K562 (cell line): Measurements from ENCODE around the gene NASP. TPM values are rescaled to one million over a fixed set of nuclear protein-coding genes. Genes with fewer than 3 reads are reported as not detected.

Source experiments
- ATAC-seq: fragments of 200-7000 bp; cut with Tn5 transposase; 3 replicates; pipeline ENCODE4 v1.9.1; 2020; ENCODE audit warnings: moderate library complexity
- BruUV-seq: library from RNA; stranded (reverse); fragments of 400-500 nt; replicated peaks from 2 replicates; lab custom pipeline; 2021; lab: Mats Ljungman, UMichigan
- CTCF ChIA-PET: fragments of 300-600 bp; formaldehyde crosslinking; extraction: SDS; loops from one replicate; lab custom pipeline; 2021; ENCODE audit warnings: low intra/inter-chr PET ratio; lab: Yijun Ruan, JAX
- POLR2A ChIA-PET: fragments of 300-600, 350-650 bp; sonication (Branson Sonifier 250); formaldehyde crosslinking; extraction: SDS; loops from one replicate; lab custom pipeline; 2021; ENCODE audit warnings: antibody characterized with exemption, inconsistent platforms; lab: Yijun Ruan, JAX
- DNase-seq, 4 experiments: peaks; one replicate each; pipeline versions ENCODE4 v3.0.0 to v3.0.0-alpha.2; 2011 to 2018; ENCODE audit warnings: low spot score in 3 of 4, mixed read lengths in 3 of 4; ENCODE audit errors: extremely low read depth in 1 of 4
- FAIRE-seq: peaks from 2 replicates; lab custom pipeline; 2011; peaks lifted over from hg19 to GRCh38; lab: Jason Lieb, UNC
- H2AFZ ChIP-seq: 2 replicates; pipeline ENCODE4 v1.6.0; 2011; ENCODE audit warnings: low read depth, low read length, control low read depth, inconsistent platforms
- H3K27ac ChIP-seq: fragments of 200-600 bp; 3 replicates; pipeline ENCODE4 v1.8.0; 2011; ENCODE audit warnings: low read depth, mild to moderate bottlenecking, control low read depth, inconsistent platforms, low read length, moderate library complexity, mixed read lengths; ENCODE audit errors: extremely low read depth
- H3K27me3 ChIP-seq, 2 experiments: fragments of 300-600 bp in 1 of 2; 2 replicates in 1 of 2; 3 replicates in 1 of 2; pipeline versions ENCODE4 v1.6.0 to v1.8.0; 2011; ENCODE audit warnings: inconsistent platforms in 2 of 2, low read length in 2 of 2, mild to moderate bottlenecking in 1 of 2, mixed read lengths in 1 of 2, moderate library complexity in 1 of 2; ENCODE audit not compliant: control insufficient read depth in 2 of 2, insufficient read depth in 2 of 2
- H3K36me3 ChIP-seq: fragments of 300-600 bp; 3 replicates; pipeline ENCODE4 v1.8.0; 2011; ENCODE audit warnings: mild to moderate bottlenecking, low read length, inconsistent platforms; ENCODE audit not compliant: control insufficient read depth, insufficient read depth
- H3K4me1 ChIP-seq, 2 experiments: fragments of 200-600 bp in 1 of 2; replicated peaks in 1 of 2; 2 replicates in 1 of 2; 3 replicates in 1 of 2; pipeline versions ENCODE4 v1.5.1 to v1.8.0; 2011; ENCODE audit warnings: inconsistent platforms in 2 of 2, low read length in 2 of 2, mild to moderate bottlenecking in 1 of 2, mixed read lengths in 1 of 2, moderate library complexity in 1 of 2; ENCODE audit not compliant: control insufficient read depth in 2 of 2, insufficient read depth in 2 of 2
- H3K4me2 ChIP-seq: 2 replicates; pipeline ENCODE4 v1.6.1; 2011; ENCODE audit warnings: low read length, control low read depth, inconsistent platforms, mixed read lengths; ENCODE audit not compliant: insufficient read depth
- H3K4me3 ChIP-seq: fragments of 200-600 bp; sonication (generic), shearing (Covaris generic); 2 replicates; pipeline ENCODE4 v1.5.1; 2016; ENCODE audit warnings: control low read depth, inconsistent platforms
- H3K79me2 ChIP-seq: fragments of 200-600 bp; 3 replicates; pipeline ENCODE4 v1.8.0; 2011; ENCODE audit warnings: low read length, inconsistent platforms; ENCODE audit not compliant: control insufficient read depth, insufficient read depth
- H3K9ac ChIP-seq, 2 experiments: 2 replicates each; pipeline versions ENCODE4 v1.6.0 to v1.6.1; 2011; ENCODE audit warnings: low read depth in 2 of 2, low read length in 2 of 2, control low read depth in 1 of 2, inconsistent platforms in 1 of 2, mild to moderate bottlenecking in 1 of 2, mixed read lengths in 1 of 2; ENCODE audit not compliant: insufficient read depth in 1 of 2
- H3K9me1 ChIP-seq: one replicate; pipeline ENCODE4 v1.6.0; 2011; ENCODE audit warnings: inconsistent platforms, mild to moderate bottlenecking, low read length, moderate library complexity; ENCODE audit not compliant: control insufficient read depth, insufficient read depth
- H3K9me3 ChIP-seq: replicated peaks from 2 replicates; pipeline ENCODE4 v1.5.1; 2011; ENCODE audit warnings: low read depth, low read length, inconsistent platforms; ENCODE audit not compliant: control insufficient read depth, insufficient read depth
- H4K20me1 ChIP-seq: replicated peaks from 2 replicates; pipeline ENCODE4 v1.6.1; 2011; ENCODE audit warnings: low read length, inconsistent platforms, mixed read lengths; ENCODE audit not compliant: control insufficient read depth, insufficient read depth
- ARNT ChIP-seq, 2 experiments: fragments of 450-650 bp; IDR thresholded peaks; 2 replicates each; pipeline ENCODE4 v1.6.1; 2016; ENCODE audit warnings: mild to moderate bottlenecking in 1 of 2
- CXXC5 ChIP-seq: fragments of 250-450 bp; sonication (Bioruptor Pico); IDR thresholded peaks from 2 replicates; pipeline ENCODE4 v1.8.0; 2022; ENCODE audit warnings: inconsistent platforms, mild to moderate bottlenecking, moderate library complexity
- EHMT2 ChIP-seq: fragments of 450-650 bp; IDR thresholded peaks from 2 replicates; pipeline ENCODE4 v1.6.1; 2018; ENCODE audit warnings: antibody characterized with exemption
- ETV6 ChIP-seq, 3 experiments: fragments of 150-350 bp in 1 of 3; sonication (generic) in 1 of 3; formaldehyde crosslinking in 1 of 3; IDR thresholded peaks; 2 replicates each; pipeline versions ENCODE4 v1.6.1 to v1.8.0; 2014 to 2022; ENCODE audit warnings: borderline replicate concordance in 2 of 3, low read depth in 2 of 3, antibody characterized with exemption in 1 of 3, low read length in 1 of 3, mild to moderate bottlenecking in 1 of 3, missing genetic modification reagents in 1 of 3
- GTF2F1 ChIP-seq: IDR thresholded peaks from 2 replicates; pipeline ENCODE4 v1.6.1; 2011; ENCODE audit warnings: low read depth, low read length, improper control_type of control experiment
- IFI16 ChIP-seq: fragments of 250-450 bp; sonication (Bioruptor Pico); IDR thresholded peaks from 2 replicates; pipeline ENCODE4 v2.1.2; 2022; ENCODE audit warnings: mild to moderate bottlenecking, inconsistent platforms
- KDM1A ChIP-seq, 2 experiments: fragments of 450-650 bp; IDR thresholded peaks; 2 replicates each; pipeline ENCODE4 v1.6.1; 2016; ENCODE audit warnings: mild to moderate bottlenecking in 2 of 2
- NBN ChIP-seq: fragments of 450-650 bp; IDR thresholded peaks from 2 replicates; pipeline ENCODE4 v1.6.1; 2016; ENCODE audit warnings: low read depth, mild to moderate bottlenecking
- NFIX ChIP-seq: fragments of 250-450 bp; sonication (Bioruptor Pico); IDR thresholded peaks from 2 replicates; pipeline ENCODE4 v1.4.0; 2020; ENCODE audit warnings: low read depth, mild to moderate bottlenecking, moderate library complexity
- NR2C2 ChIP-seq, 2 experiments: fragments of 200-800 bp in 1 of 2; sonication (Bioruptor generic) in 1 of 2; sonication (generic) in 1 of 2; formaldehyde crosslinking in 1 of 2; IDR thresholded peaks; 2 replicates each; pipeline versions ENCODE4 v1.6.1 to v1.8.0; 2016 to 2022; ENCODE audit warnings: mild to moderate bottlenecking in 1 of 2, missing compliant biosample characterization in 1 of 2, missing genetic modification characterization in 1 of 2, missing genetic modification reagents in 1 of 2
- POLR2B ChIP-seq: fragments of 450-650 bp; IDR thresholded peaks from 2 replicates; pipeline ENCODE4 v1.6.1; 2018; ENCODE audit warnings: low read depth; ENCODE audit not compliant: partially characterized antibody
- RFX5 ChIP-seq: IDR thresholded peaks from 2 replicates; pipeline ENCODE4 v1.6.1; 2011; ENCODE audit warnings: low read depth, mild to moderate bottlenecking, improper control_type of control experiment, low read length
- SLC30A9 ChIP-seq: fragments of 250-450 bp; sonication (Bioruptor Pico); IDR thresholded peaks from 2 replicates; pipeline ENCODE4 v1.8.0; 2022; ENCODE audit warnings: mild to moderate bottlenecking, moderate library complexity
- U2AF2 ChIP-seq: fragments of 200-400 bp; formaldehyde crosslinking; optimal IDR thresholded peaks from 2 replicates; pipeline ENCODE3; 2017; ENCODE audit warnings: low read depth, mild to moderate bottlenecking, low read length
- ZFP30 ChIP-seq: fragments of 250-450 bp; sonication (Bioruptor Pico); IDR thresholded peaks from 2 replicates; pipeline ENCODE4 v1.8.0; 2022; ENCODE audit warnings: moderate library complexity, mild to moderate bottlenecking, inconsistent platforms, borderline replicate concordance
- ZNF263 ChIP-seq: sonication (generic); formaldehyde crosslinking; IDR thresholded peaks from 2 replicates; pipeline ENCODE4 v1.8.0; 2022; ENCODE audit warnings: mild to moderate bottlenecking, missing genetic modification reagents, borderline replicate concordance
- ZNF324 ChIP-seq: fragments of 250-450 bp; sonication (Bioruptor Pico); IDR thresholded peaks from 2 replicates; pipeline ENCODE4 v1.4.0; 2020; ENCODE audit warnings: mild to moderate bottlenecking
- ZNF436 ChIP-seq: fragments of 250-450, 450-650 bp; sonication (Bioruptor Pico); formaldehyde crosslinking; IDR thresholded peaks from 2 replicates; pipeline ENCODE4 v1.7.0; 2020; ENCODE audit warnings: mild to moderate bottlenecking
- WGBS: fragments of 100-300 bp; shearing (Covaris generic); methylation state at CpG from one replicate; pipeline ENCODE4 v1.1.6; 2016; ENCODE audit warnings: low coverage, mixed read lengths; ENCODE audit not compliant: insufficient coverage; ENCODE audit errors: missing lambda C conversion rate; 5-methylcytosine and 5-hydroxymethylcytosine counted together
- in situ Hi-C: fragments of 300-500 bp; cut with MboI; formaldehyde crosslinking; loops from 4 replicates; pipeline ENCODE4 v1.15.0; 2018; ENCODE audit warnings: inconsistent platforms, mixed read lengths
- intact Hi-C: fragments of 100-400 bp; cut with micrococcal nuclease; formaldehyde crosslinking; loops from 2 replicates; pipeline ENCODE4 v1.14.2; 2022
- polyA plus RNA-seq, 8 experiments: library from polyadenylated mRNA; depleted of rRNA in 4 of 8; stranded (reverse) in 5 of 8; unstranded in 3 of 8; fragments of >200 nt; fragmentation: Nextera tagmentation in 2 of 8; fragmentation: Illumina TruSeq in 1 of 8; extraction: Ambion mirVana in 2 of 8; extraction: Trizol in 1 of 8; gene quantifications; 2 replicates each; pipeline versions ENCODE4 v1.2.1 to v1.2.3, GENCODE V29; 2011 to 2014; ENCODE audit warnings: inconsistent platforms in 1 of 8, missing spikeins in 1 of 8
- total RNA-seq, 7 experiments: library from RNA; depleted of rRNA in 6 of 7; stranded (reverse); fragments of >200 nt in 6 of 7; fragmentation: Illumina TruSeq in 2 of 7; extraction: Trizol in 2 of 7; gene quantifications; 2 replicates each; pipeline versions ENCODE4 v1.2.1 to v1.2.3, GENCODE V29; 2011 to 2021; ENCODE audit warnings: low replicate concordance in 1 of 7
- TF ChIP-seq, protein P1 (sequence below): sonication (generic); formaldehyde crosslinking; IDR thresholded peaks from 2 replicates; pipeline ENCODE4 v1.8.0; 2022; ENCODE audit warnings: mild to moderate bottlenecking, missing genetic modification reagents
- TF ChIP-seq, protein P2 (sequence below), 2 experiments: fragments of 450-650 bp in 1 of 2; sonication (generic) in 1 of 2; formaldehyde crosslinking; conservative IDR thresholded peaks; 2 replicates each; pipeline versions ENCODE4 v1.4.0 to v1.8.1; 2020 to 2022; ENCODE audit warnings: mild to moderate bottlenecking in 1 of 2, missing genetic modification reagents in 1 of 2

Gene NASP
- total and polyA plus RNA-seq, 9 of the 15 experiments (the other 6 are each of a cell fraction or from before 2014, with no cell fraction given), result 199 to 578 (median 419) TPM

DNA sequence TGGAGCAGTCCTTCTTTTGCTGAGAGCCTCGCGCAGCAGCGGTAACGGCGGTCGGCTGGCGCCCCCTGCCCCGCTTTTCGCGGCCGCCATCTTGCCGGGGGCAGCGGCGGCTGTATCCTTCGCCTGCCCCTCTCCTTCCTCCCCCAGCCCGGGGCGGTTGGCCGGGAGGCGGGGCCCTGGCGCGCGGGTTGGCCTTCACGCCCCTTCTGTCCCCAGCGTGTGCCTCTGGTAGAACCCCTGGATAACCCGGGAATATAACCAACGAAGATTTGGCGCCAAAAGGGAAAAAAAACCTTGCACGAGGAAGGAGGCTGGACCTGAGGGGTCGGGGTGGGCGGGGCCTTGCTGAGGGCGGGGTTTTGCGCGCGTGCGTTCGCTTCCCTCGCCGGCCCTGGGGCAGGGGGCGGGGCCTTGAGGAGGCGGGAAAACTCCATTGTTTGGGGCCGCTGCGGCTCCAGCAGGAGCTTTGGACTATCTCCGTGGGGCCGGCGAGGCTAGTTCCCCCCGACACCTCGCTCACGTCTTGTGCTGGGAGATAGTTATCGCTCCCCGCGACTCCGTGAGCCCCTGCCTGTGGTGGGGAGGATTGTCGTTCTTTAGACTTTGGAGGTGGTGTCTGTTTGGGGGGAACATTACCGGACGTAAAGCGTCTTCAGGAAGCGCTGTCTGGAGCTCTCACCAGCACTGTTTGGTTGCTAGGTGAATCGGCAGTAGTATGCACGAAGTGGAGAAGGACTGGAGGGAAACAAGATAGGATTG, 689 bp downstream of the NASP start:
- Histone ChIP-seq H3K4me2 (peak overlapping the region; percentile 99), H3K9me1 (peaks cover 3% of the 10 kb centered on the region), H3K27ac (peak overlapping the region; percentile 97), H3K9me3 (no peaks in the 10 kb centered on the region), H3K79me2 (peaks cover 60% of the 10 kb centered on the region), H3K4me1 (peaks cover 6 to 27% of the 10 kb centered on the region in 2 experiments; a peak in 4 of 5 replicates), H3K4me3 (peak overlapping the region; percentile 88), H4K20me1 (peaks cover 35% of the 10 kb centered on the region), H3K9ac (peak overlapping the region; percentile 99 to 100), H3K36me3 (peaks cover 43% of the 10 kb centered on the region), H2AFZ (peak overlapping the region; percentile 100), H3K27me3 (no peaks in the 10 kb centered on the region)
- in situ Hi-C loops (no loop called here), intact Hi-C loops (loop anchor here (5.0 kb wide), 2 partner anchors 103 to 168 kb away; partner anchors contain the start of genes GPBP1L1, IPP and TMEM69)
- no TSS peak for BruUV-seq
- ChIA-PET POLR2A (interaction anchor here (0.6 to 10.2 kb wide), 59 partner anchors 10 to 953 kb away, joined by 3 to 142 read pairs (median 4); partner anchors contain the start of genes AKR1A1, CCDC163, GPBP1L1 and HECTD3), CTCF (no interaction called here)
- ATAC-seq (peak; percentile 74), DNase-seq (peak; percentile 94 to 97 (median 96)), FAIRE-seq (no peak)
- WGBS, result under 1% methylated on average over 42 of the region's 59 CpGs
- 0 out of 2 replicates have a peak, but pooled peaks have one; percentile 41 for TF ChIP-seq GTF2F1
- TF ChIP-seq, protein P1, sequence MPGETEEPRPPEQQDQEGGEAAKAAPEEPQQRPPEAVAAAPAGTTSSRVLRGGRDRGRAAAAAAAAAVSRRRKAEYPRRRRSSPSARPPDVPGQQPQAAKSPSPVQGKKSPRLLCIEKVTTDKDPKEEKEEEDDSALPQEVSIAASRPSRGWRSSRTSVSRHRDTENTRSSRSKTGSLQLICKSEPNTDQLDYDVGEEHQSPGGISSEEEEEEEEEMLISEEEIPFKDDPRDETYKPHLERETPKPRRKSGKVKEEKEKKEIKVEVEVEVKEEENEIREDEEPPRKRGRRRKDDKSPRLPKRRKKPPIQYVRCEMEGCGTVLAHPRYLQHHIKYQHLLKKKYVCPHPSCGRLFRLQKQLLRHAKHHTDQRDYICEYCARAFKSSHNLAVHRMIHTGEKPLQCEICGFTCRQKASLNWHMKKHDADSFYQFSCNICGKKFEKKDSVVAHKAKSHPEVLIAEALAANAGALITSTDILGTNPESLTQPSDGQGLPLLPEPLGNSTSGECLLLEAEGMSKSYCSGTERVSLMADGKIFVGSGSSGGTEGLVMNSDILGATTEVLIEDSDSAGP, result no peak
- TF ChIP-seq ZFP30 (CRISPR knock-in tag), result no peak
- TF ChIP-seq SLC30A9 (CRISPR knock-in tag), result no peak
- TF ChIP-seq KDM1A (IDR thresholded peaks at IDR 0.05), result no peak
- TF ChIP-seq NFIX, result no peak
- peak in 1 of 2 experiments; percentile 59; a peak in 1 of 4 replicates for TF ChIP-seq ARNT (IDR thresholded peaks at IDR 0.05)
- TF ChIP-seq U2AF2, result no peak
- no peak for TF ChIP-seq ETV6 (IDR thresholded peaks at IDR 0.05; ENCODE audit: borderline replicate concordance in 1 of 2, low read depth in 2 of 2, low read length in 1 of 2)
- TF ChIP-seq ETV6 (CRISPR knock-in tag; IDR thresholded peaks at IDR 0.05; ENCODE audit: borderline replicate concordance), result peak; percentile 41; the same call in 1 of the 2 replicates
- peak; percentile 25 for TF ChIP-seq POLR2B
- TF ChIP-seq ZNF324, result no peak
- TF ChIP-seq RFX5, result peak; percentile 5
- 0 out of 2 replicates have a peak, but pooled peaks have one; percentile 9 for TF ChIP-seq NBN
- no peak for TF ChIP-seq NR2C2 (CRISPR knock-in tag; IDR thresholded peaks at IDR 0.05)
- TF ChIP-seq NR2C2 (tag; IDR thresholded peaks at IDR 0.05), result peak; percentile 83
- peak; percentile 72 for TF ChIP-seq CXXC5 (CRISPR knock-in tag)
- TF ChIP-seq ZNF263, result peak; percentile 81
- no peak for TF ChIP-seq ZNF436 (CRISPR knock-in tag)
- TF ChIP-seq, protein P2, sequence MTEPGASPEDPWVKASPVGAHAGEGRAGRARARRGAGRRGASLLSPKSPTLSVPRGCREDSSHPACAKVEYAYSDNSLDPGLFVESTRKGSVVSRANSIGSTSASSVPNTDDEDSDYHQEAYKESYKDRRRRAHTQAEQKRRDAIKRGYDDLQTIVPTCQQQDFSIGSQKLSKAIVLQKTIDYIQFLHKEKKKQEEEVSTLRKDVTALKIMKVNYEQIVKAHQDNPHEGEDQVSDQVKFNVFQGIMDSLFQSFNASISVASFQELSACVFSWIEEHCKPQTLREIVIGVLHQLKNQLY (CRISPR knock-in tag; conservative IDR thresholded peaks at IDR 0.05), result no peak
- TF ChIP-seq EHMT2, result no peak
- no peak for TF ChIP-seq IFI16 (CRISPR knock-in tag)
